Fibroblast of the conjunctiva (primary cell): ENCODE results near the gene TOR1B.

Experiments used
- DNase-seq: peaks from one replicate; pipeline ENCODE4 v3.0.0-alpha.2; 2010; ENCODE audit warnings: low read depth

TOR1B gene

GRCh38 chr9:129814432-129815223 lies 11.6 kb downstream of the TOR1B start:
- no peak for DNase-seq

DNA sequence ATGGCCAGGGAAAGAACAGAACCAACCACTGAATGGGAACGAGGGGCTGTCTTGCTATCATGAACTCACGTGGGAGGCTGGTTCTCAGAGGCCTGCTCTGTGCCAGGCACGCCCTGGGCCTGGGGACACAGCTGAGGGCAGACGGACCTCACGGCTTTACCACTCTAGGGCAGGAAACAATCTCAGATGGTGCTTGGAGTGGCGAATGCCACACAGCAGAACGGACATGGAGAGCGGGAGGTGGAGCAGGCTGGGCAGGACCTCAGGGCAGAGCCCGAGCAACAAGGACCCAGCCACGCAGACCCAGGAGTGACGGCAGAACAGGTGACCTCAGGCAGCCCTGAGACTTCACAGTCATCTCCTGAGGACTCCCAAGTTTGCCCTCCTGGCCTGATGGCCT lies 12.3 kb downstream of the TOR1B start:
- no peak for DNase-seq

GRCh38 chr9:129816501-129817435 lies 13.8 kb downstream of the TOR1B start:
- no peak for DNase-seq

DNA sequence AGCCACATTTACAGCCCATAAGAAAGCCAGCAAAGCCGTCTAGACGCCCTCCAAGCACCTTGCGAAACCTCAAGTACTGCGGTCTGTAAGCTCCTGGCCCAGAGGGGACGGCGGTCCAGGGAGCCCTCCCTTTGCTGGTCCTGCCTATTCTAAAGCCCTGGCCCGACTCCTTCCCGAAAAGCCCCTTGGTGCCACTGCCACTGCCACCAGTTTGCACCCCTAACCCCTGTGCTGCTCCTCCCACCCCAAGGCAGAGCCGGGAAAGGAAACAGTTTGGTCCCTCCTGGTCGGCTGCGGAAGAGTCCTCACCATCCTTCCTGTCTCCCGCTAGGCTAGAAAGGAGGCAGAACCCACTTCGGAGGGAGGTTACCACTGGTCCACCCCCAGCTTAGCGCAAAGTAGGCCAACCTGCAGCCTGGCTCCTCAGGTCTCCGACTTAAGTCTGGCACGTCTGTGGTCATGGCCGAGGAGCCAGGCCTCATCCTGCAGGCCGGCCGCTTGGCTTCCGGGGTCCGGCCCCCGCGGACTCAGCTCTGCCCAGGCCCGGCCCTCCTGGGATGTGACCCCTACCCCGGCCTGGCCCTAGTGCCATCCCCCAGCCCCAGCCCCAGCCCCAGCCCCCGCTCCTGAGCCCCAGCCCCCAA lies 20.0 kb downstream of the TOR1B start:
- DNase-seq, result peak; percentile 8

GRCh38 chr9:129823542-129823934 lies 20.6 kb downstream of the TOR1B start:
- DNase-seq, result no peak

- DNase-seq, result peak; percentile 91
Measured at GRCh38 chr9:129823935-129824601, 21.1 kb downstream of the TOR1B start, which contains the start of gene TOR1A. Gene TOR1A, minus strand, starts transcription at chr9:129824136. Its CDS starts 51 bp downstream, at chr9:129824085.

DNA sequence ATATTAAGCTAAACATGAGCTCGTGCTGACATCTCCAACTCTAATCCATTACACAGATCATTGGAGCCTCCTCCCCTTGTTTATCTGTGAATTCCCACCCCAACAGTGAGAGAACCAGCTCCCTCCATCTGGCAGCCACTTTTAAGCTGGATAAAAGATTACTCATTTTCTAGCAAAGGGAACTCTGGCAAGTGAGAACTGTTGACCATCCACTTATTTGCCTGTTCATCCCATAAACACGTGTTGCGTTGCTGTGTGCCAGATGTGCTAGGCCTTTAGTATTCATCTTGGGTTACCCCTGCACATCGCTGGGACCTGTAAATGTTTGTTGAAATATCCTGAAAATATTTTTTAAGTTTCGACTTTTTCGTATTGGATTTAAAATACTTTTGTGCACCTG lies 23.4 kb downstream of the TOR1B start:
- no peak for DNase-seq

GRCh38 chr9:129826759-129827158 lies 23.8 kb downstream of the TOR1B start:
- no peak for DNase-seq

- no peak for DNase-seq
Measured at GRCh38 chr9:129828051-129828450, 25.1 kb downstream of the TOR1B start.

DNA sequence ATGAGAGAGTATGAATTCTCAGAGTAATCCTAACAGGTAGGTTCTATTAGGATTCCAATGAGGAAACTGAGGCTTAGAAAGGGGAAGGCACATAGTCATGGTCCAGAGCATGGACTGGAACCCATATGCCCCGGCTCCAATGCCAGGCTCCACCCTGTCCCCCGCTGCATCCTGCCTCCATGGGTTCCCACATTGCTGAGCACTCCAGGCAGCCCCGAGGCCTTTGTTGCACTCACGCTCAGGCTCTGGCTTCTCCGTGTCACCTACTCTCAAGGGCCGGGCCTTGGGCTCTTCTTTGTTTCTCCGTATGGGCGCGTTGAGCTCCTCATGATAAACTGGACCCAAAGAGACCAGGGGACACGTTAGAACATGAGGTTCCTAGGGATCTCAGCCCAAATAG lies 26.0 kb downstream of the TOR1B start:
- no peak for DNase-seq

- no peak for DNase-seq
Measured at GRCh38 chr9:129832982-129833381, 30.0 kb downstream of the TOR1B start.

- no peak for DNase-seq
Measured at GRCh38 chr9:129834489-129835127, 31.6 kb downstream of the TOR1B start.

- peak; percentile 92 for DNase-seq
Measured at GRCh38 chr9:129835128-129835859, 32.3 kb downstream of the TOR1B start, which contains the start of the genes C9orf78 and USP20. Gene C9orf78, minus strand, starts transcription at chr9:129835275. Its CDS starts 54 bp downstream, at chr9:129835221. Gene USP20, plus strand, starts transcription at chr9:129835458. Its CDS starts 17,098 bp downstream, at chr9:129852556.

DNA sequence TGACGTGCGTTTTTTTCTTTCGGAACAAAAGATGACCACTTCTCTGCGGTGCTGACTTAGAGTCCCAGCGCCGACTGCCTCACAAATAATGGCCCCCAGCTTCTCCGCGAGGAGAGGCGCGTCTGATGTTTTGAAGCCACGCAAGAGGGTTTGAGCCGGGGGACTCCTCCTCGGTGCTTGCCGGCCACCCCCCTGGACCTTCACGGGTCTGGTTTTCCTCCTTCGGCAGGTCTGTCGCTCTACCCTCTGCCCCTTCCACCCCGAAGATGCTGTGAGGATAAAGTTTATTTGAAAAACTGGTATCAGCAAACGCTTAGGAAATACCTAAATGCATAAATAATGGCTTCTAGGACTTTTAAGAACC lies 32.9 kb downstream of the TOR1B start:
- no peak for DNase-seq

DNA sequence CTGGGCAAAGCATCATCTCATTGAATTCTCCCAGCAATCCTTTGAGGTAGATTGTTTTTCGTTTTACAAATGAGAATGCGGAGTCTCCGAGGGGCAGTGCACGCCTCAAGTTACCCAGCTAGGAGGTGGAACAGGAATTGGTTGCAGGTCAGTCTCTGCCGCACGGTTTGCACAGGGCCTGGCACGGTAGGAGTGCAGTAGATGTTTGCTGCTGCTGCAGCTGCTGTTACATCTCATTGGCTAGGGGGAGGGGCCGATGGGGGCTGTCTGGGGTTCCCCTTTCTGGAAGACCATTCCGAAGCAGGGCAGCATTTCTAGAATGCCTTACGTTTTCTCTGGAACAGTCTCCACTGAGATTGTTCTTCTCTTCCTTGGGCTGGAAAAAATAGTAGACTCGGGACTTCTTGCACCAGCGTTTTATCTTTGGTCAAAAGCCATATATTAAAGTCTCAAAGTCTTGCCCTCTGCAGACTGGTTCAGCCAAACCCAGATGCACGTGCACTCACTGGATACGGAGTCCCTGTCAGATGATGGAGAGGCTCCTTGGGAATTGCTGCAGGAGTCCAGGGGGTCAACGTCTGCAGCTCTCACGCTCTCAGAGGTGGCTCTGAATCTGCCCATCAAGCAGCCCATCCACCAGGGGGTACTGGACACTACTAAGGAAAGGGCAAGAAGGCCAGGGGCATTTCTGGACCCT lies 33.5 kb downstream of the TOR1B start:
- no peak for DNase-seq

- DNase-seq, result peak; percentile 10
Measured at GRCh38 chr9:129838707-129839259, 35.8 kb downstream of the TOR1B start.

DNA sequence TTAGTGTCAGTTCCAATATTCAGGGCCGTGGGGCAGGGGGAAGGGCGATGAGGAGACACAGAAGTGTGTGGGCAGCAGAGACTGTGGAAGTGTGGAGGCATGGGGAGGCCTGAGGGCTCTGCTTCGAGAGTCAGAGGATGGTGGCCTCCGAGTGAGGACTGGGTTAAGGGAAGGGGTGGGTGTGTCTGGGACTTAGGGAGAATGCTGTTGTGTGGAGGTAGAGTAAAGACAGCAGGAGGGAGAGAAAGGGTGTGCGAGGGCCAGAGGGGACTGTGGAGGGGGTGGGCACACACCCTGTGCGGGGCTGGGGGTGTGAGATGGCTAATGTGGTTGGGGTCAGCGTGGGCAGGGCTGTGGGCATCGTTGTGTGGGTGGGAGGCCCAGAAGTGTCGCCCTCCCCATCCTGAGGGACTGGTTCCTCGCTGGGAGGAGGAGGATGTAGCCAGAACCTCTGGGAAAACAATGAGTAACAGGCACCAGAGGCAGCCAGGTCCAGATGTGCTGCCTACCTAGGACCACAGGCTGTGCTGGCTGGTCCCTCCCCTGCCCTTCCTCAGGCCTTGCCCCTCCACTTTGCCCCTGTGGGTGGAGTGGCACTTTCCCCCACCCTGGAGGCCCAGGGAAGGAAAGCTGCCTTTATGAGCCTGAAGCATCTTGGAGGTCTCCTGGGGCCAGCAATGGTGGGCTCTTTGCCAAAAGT lies 36.5 kb downstream of the TOR1B start:
- DNase-seq, result no peak

- DNase-seq, result no peak
Measured at GRCh38 chr9:129840034-129840433, 37.0 kb downstream of the TOR1B start.

- no peak for DNase-seq
Measured at GRCh38 chr9:129841071-129841470, 38.1 kb downstream of the TOR1B start.
